ENCODE data around the gene CERS3.

GRCh38 chr15:100520132-100520921 is 8.4 kb downstream of the CERS3 start:
- TF ChIP-seq EZH2 (IDR thresholded peaks at IDR 0.05; ENCODE audit: insufficient read depth, poor library complexity, severe bottlenecking), result no peak
- TF ChIP-seq EZH2phosphoT487 (IDR thresholded peaks at IDR 0.05; ENCODE audit: insufficient read depth, low read depth), result no peak
